GM19043 (cell line): ENCODE results near the gene CUX1.
"Not testable (repeated sequence)": the region's sequence is repeated elsewhere in the genome, so short reads cannot be mapped to it uniquely, and the experiment has no call there.

Experiments used
- ATAC-seq: cut with Tn5 transposase; IDR thresholded peaks from one replicate; pipeline ENCODE4 v1.9.1; 2021; ENCODE audit warnings: low read depth; ENCODE audit not compliant: unreplicated experiment

Gene CUX1

GRCh38 chr7:101792051-101792681, 25.3 kb upstream of the CUX1 start:
- ATAC-seq: no peak

- ATAC-seq: not testable (repeated sequence)
Measured at GRCh38 chr7:101792682-101793071, 24.7 kb upstream of the CUX1 start.

GRCh38 chr7:101795461-101795860, 22.0 kb upstream of the CUX1 start:
- ATAC-seq: no peak

- ATAC-seq: not testable (repeated sequence)
Measured at GRCh38 chr7:101798173-101798572, 19.3 kb upstream of the CUX1 start.

GRCh38 chr7:101803203-101804087, 14.0 kb upstream of the CUX1 start:
- no peak for ATAC-seq

GRCh38 chr7:101804088-101804963, 13.1 kb upstream of the CUX1 start:
- ATAC-seq: no peak

- ATAC-seq: no peak
Measured at GRCh38 chr7:101804967-101805366, 12.5 kb upstream of the CUX1 start.

- ATAC-seq: no peak
Measured at GRCh38 chr7:101812595-101812994, 4.8 kb upstream of the CUX1 start.

GRCh38 chr7:101813402-101814019, 3.9 kb upstream of the CUX1 start:
- no peak for ATAC-seq

GRCh38 chr7:101814081-101814990, 3.1 kb upstream of the CUX1 start:
- no peak for ATAC-seq

- peak; percentile 23 for ATAC-seq
Measured at GRCh38 chr7:101814991-101815825, 2.2 kb upstream of the CUX1 start.

GRCh38 chr7:101815826-101816594, 1.4 kb upstream of the CUX1 start:
- ATAC-seq: peak; percentile 50

- ATAC-seq: no peak
Measured at GRCh38 chr7:101816595-101817470, 593 bp upstream of the CUX1 start.

- no peak for ATAC-seq
Measured at GRCh38 chr7:101818287-101819071, 1.1 kb downstream of the CUX1 start.

GRCh38 chr7:101819183-101819582, 1.8 kb downstream of the CUX1 start:
- ATAC-seq: no peak

GRCh38 chr7:101819913-101820522, 2.6 kb downstream of the CUX1 start:
- ATAC-seq: no peak
